K562 (cell line): ENCODE results near the gene PPP2R3B. TPM values are rescaled to one million over a fixed set of nuclear protein-coding genes. Genes with fewer than 3 reads are reported as not detected.

Experiments
- ATAC-seq: fragments of 200-7000 bp; cut with Tn5 transposase; 3 replicates; pipeline ENCODE4 v1.9.1; 2020; ENCODE audit warnings: moderate library complexity
- BruUV-seq: library from RNA; stranded (reverse); fragments of 400-500 nt; replicated peaks from 2 replicates; lab custom pipeline; 2021; lab: Mats Ljungman, UMichigan
- CTCF ChIA-PET: fragments of 300-600 bp; formaldehyde crosslinking; extraction: SDS; loops from one replicate; lab custom pipeline; 2021; ENCODE audit warnings: low intra/inter-chr PET ratio; lab: Yijun Ruan, JAX
- POLR2A ChIA-PET: fragments of 300-600, 350-650 bp; sonication (Branson Sonifier 250); formaldehyde crosslinking; extraction: SDS; loops from one replicate; lab custom pipeline; 2021; ENCODE audit warnings: antibody characterized with exemption, inconsistent platforms; lab: Yijun Ruan, JAX
- DNase-seq, 4 experiments: peaks; one replicate each; pipeline versions ENCODE4 v3.0.0 to v3.0.0-alpha.2; 2011 to 2018; ENCODE audit warnings: low spot score in 3 of 4, mixed read lengths in 3 of 4; ENCODE audit errors: extremely low read depth in 1 of 4
- FAIRE-seq: peaks from 2 replicates; lab custom pipeline; 2011; peaks lifted over from hg19 to GRCh38; lab: Jason Lieb, UNC
- H2AFZ ChIP-seq: 2 replicates; pipeline ENCODE4 v1.6.0; 2011; ENCODE audit warnings: low read depth, low read length, control low read depth, inconsistent platforms
- H3K27ac ChIP-seq: fragments of 200-600 bp; 3 replicates; pipeline ENCODE4 v1.8.0; 2011; ENCODE audit warnings: low read depth, mild to moderate bottlenecking, control low read depth, inconsistent platforms, low read length, moderate library complexity, mixed read lengths; ENCODE audit errors: extremely low read depth
- H3K27me3 ChIP-seq, 2 experiments: fragments of 300-600 bp in 1 of 2; 2 replicates in 1 of 2; 3 replicates in 1 of 2; pipeline versions ENCODE4 v1.6.0 to v1.8.0; 2011; ENCODE audit warnings: inconsistent platforms in 2 of 2, low read length in 2 of 2, mild to moderate bottlenecking in 1 of 2, mixed read lengths in 1 of 2, moderate library complexity in 1 of 2; ENCODE audit not compliant: control insufficient read depth in 2 of 2, insufficient read depth in 2 of 2
- H3K36me3 ChIP-seq: fragments of 300-600 bp; 3 replicates; pipeline ENCODE4 v1.8.0; 2011; ENCODE audit warnings: mild to moderate bottlenecking, low read length, inconsistent platforms; ENCODE audit not compliant: control insufficient read depth, insufficient read depth
- H3K4me1 ChIP-seq, 2 experiments: fragments of 200-600 bp in 1 of 2; replicated peaks in 1 of 2; 2 replicates in 1 of 2; 3 replicates in 1 of 2; pipeline versions ENCODE4 v1.5.1 to v1.8.0; 2011; ENCODE audit warnings: inconsistent platforms in 2 of 2, low read length in 2 of 2, mild to moderate bottlenecking in 1 of 2, mixed read lengths in 1 of 2, moderate library complexity in 1 of 2; ENCODE audit not compliant: control insufficient read depth in 2 of 2, insufficient read depth in 2 of 2
- H3K4me2 ChIP-seq: 2 replicates; pipeline ENCODE4 v1.6.1; 2011; ENCODE audit warnings: low read length, control low read depth, inconsistent platforms, mixed read lengths; ENCODE audit not compliant: insufficient read depth
- H3K4me3 ChIP-seq: fragments of 200-600 bp; sonication (generic), shearing (Covaris generic); 2 replicates; pipeline ENCODE4 v1.5.1; 2016; ENCODE audit warnings: control low read depth, inconsistent platforms
- H3K79me2 ChIP-seq: fragments of 200-600 bp; 3 replicates; pipeline ENCODE4 v1.8.0; 2011; ENCODE audit warnings: low read length, inconsistent platforms; ENCODE audit not compliant: control insufficient read depth, insufficient read depth
- H3K9ac ChIP-seq, 2 experiments: 2 replicates each; pipeline versions ENCODE4 v1.6.0 to v1.6.1; 2011; ENCODE audit warnings: low read depth in 2 of 2, low read length in 2 of 2, control low read depth in 1 of 2, inconsistent platforms in 1 of 2, mild to moderate bottlenecking in 1 of 2, mixed read lengths in 1 of 2; ENCODE audit not compliant: insufficient read depth in 1 of 2
- H3K9me1 ChIP-seq: one replicate; pipeline ENCODE4 v1.6.0; 2011; ENCODE audit warnings: inconsistent platforms, mild to moderate bottlenecking, low read length, moderate library complexity; ENCODE audit not compliant: control insufficient read depth, insufficient read depth
- H3K9me3 ChIP-seq: replicated peaks from 2 replicates; pipeline ENCODE4 v1.5.1; 2011; ENCODE audit warnings: low read depth, low read length, inconsistent platforms; ENCODE audit not compliant: control insufficient read depth, insufficient read depth
- H4K20me1 ChIP-seq: replicated peaks from 2 replicates; pipeline ENCODE4 v1.6.1; 2011; ENCODE audit warnings: low read length, inconsistent platforms, mixed read lengths; ENCODE audit not compliant: control insufficient read depth, insufficient read depth
- ASH1L ChIP-seq: fragments of 450-650 bp; IDR thresholded peaks from 2 replicates; pipeline ENCODE4 v1.6.1; 2018; ENCODE audit warnings: borderline replicate concordance, mild to moderate bottlenecking, low read depth; ENCODE audit not compliant: partially characterized antibody
- FOXJ2 ChIP-seq: fragments of 200-800 bp; sonication (Bioruptor generic); IDR thresholded peaks from 2 replicates; pipeline ENCODE4 v1.6.1; 2016; ENCODE audit warnings: missing genetic modification characterization, missing compliant biosample characterization
- GATAD2B ChIP-seq: fragments of 450-650 bp; IDR thresholded peaks from 2 replicates; pipeline ENCODE4 v1.6.1; 2017; ENCODE audit warnings: mild to moderate bottlenecking, borderline replicate concordance
- GTF2F1 ChIP-seq: IDR thresholded peaks from 2 replicates; pipeline ENCODE4 v1.6.1; 2011; ENCODE audit warnings: low read depth, low read length, improper control_type of control experiment
- HMGN3 ChIP-seq: IDR thresholded peaks from 2 replicates; pipeline ENCODE4 v1.6.1; 2011; ENCODE audit warnings: borderline replicate concordance, low read depth, mild to moderate bottlenecking, mixed read lengths, low read length; ENCODE audit not compliant: insufficient read length; ENCODE audit errors: extremely low read depth
- HOXB6 ChIP-seq: fragments of 250-450 bp; sonication (Bioruptor Pico); IDR thresholded peaks from 2 replicates; pipeline ENCODE4 v1.5.1; 2022; ENCODE audit warnings: mild to moderate bottlenecking, borderline replicate concordance
- JUN ChIP-seq, 2 experiments: sonication (generic) in 1 of 2; formaldehyde crosslinking in 1 of 2; IDR thresholded peaks; 2 replicates each; pipeline versions ENCODE4 v1.6.1 to v1.8.0; 2012 to 2022; ENCODE audit warnings: borderline replicate concordance in 2 of 2, mild to moderate bottlenecking in 2 of 2, improper control_type of control experiment in 1 of 2, low read depth in 1 of 2, low read length in 1 of 2, missing genetic modification reagents in 1 of 2
- MAFF ChIP-seq: IDR thresholded peaks from 2 replicates; pipeline ENCODE4 v1.6.1; 2012; ENCODE audit warnings: low read length, improper control_type of control experiment
- NBN ChIP-seq: fragments of 450-650 bp; IDR thresholded peaks from 2 replicates; pipeline ENCODE4 v1.6.1; 2016; ENCODE audit warnings: low read depth, mild to moderate bottlenecking
- NFE2L1 ChIP-seq: fragments of 450-650 bp; IDR thresholded peaks from 2 replicates; pipeline ENCODE4 v1.6.1; 2016; ENCODE audit warnings: missing genetic modification characterization, low read depth, mild to moderate bottlenecking, missing compliant biosample characterization, moderate library complexity, borderline replicate concordance
- PRPF4 ChIP-seq: fragments of 200-400 bp; formaldehyde crosslinking; IDR thresholded peaks from one replicate; pipeline ENCODE4 v1.6.1; 2017; ENCODE audit warnings: low read length, low read depth, mild to moderate bottlenecking; ENCODE audit not compliant: insufficient read depth, poor library complexity, severe bottlenecking
- SIN3A ChIP-seq, 2 experiments: fragments of 150-350 bp in 1 of 2; IDR thresholded peaks; 2 replicates each; pipeline ENCODE4 v1.6.1; 2011 to 2016; ENCODE audit warnings: borderline replicate concordance in 2 of 2, low read depth in 2 of 2, low read length in 2 of 2, mild to moderate bottlenecking in 2 of 2, moderate library complexity in 2 of 2; ENCODE audit not compliant: control insufficient read depth in 1 of 2
- TBP ChIP-seq: optimal IDR thresholded peaks from 2 replicates; pipeline ENCODE3; 2011; ENCODE audit warnings: low read depth, low read length, improper control_type of control experiment
- TCF7L2 ChIP-seq: fragments of 150-350 bp; IDR thresholded peaks from 2 replicates; pipeline ENCODE4 v1.6.1; 2016; ENCODE audit warnings: low read depth, mild to moderate bottlenecking, low read length, moderate library complexity
- ZNF175 ChIP-seq: fragments of 200-800 bp; sonication (Bioruptor generic); IDR thresholded peaks from 2 replicates; pipeline ENCODE4 v1.6.1; 2016; ENCODE audit warnings: low read depth, mild to moderate bottlenecking, missing genetic modification characterization, missing compliant biosample characterization
- ZNF3 ChIP-seq: fragments of 250-450 bp; sonication (Bioruptor Pico); IDR thresholded peaks from 2 replicates; pipeline ENCODE4 v1.5.0; 2021; ENCODE audit warnings: mild to moderate bottlenecking, moderate library complexity
- WGBS: fragments of 100-300 bp; shearing (Covaris generic); methylation state at CpG from one replicate; pipeline ENCODE4 v1.1.6; 2016; ENCODE audit warnings: low coverage, mixed read lengths; ENCODE audit not compliant: insufficient coverage; ENCODE audit errors: missing lambda C conversion rate; 5-methylcytosine and 5-hydroxymethylcytosine counted together
- in situ Hi-C: fragments of 300-500 bp; cut with MboI; formaldehyde crosslinking; loops from 4 replicates; pipeline ENCODE4 v1.15.0; 2018; ENCODE audit warnings: inconsistent platforms, mixed read lengths
- intact Hi-C: fragments of 100-400 bp; cut with micrococcal nuclease; formaldehyde crosslinking; loops from 2 replicates; pipeline ENCODE4 v1.14.2; 2022
- polyA plus RNA-seq, 8 experiments: library from polyadenylated mRNA; depleted of rRNA in 4 of 8; stranded (reverse) in 5 of 8; unstranded in 3 of 8; fragments of >200 nt; fragmentation: Nextera tagmentation in 2 of 8; fragmentation: Illumina TruSeq in 1 of 8; extraction: Ambion mirVana in 2 of 8; extraction: Trizol in 1 of 8; gene quantifications; 2 replicates each; pipeline versions ENCODE4 v1.2.1 to v1.2.3, GENCODE V29; 2011 to 2014; ENCODE audit warnings: inconsistent platforms in 1 of 8, missing spikeins in 1 of 8
- total RNA-seq, 7 experiments: library from RNA; depleted of rRNA in 6 of 7; stranded (reverse); fragments of >200 nt in 6 of 7; fragmentation: Illumina TruSeq in 2 of 7; extraction: Trizol in 2 of 7; gene quantifications; 2 replicates each; pipeline versions ENCODE4 v1.2.1 to v1.2.3, GENCODE V29; 2011 to 2021; ENCODE audit warnings: low replicate concordance in 1 of 7
- TF ChIP-seq, protein P1 (sequence below), 2 experiments: fragments of 450-650 bp; IDR thresholded peaks; 2 replicates each; pipeline ENCODE4 v1.6.1; 2016

The PPP2R3B gene
- total and polyA plus RNA-seq, 9 of the 15 experiments (the other 6 are each of a cell fraction or from before 2014, with no cell fraction given) = 0.04 to 18.2 (median 8.2) TPM; not detected in 1

DNA sequence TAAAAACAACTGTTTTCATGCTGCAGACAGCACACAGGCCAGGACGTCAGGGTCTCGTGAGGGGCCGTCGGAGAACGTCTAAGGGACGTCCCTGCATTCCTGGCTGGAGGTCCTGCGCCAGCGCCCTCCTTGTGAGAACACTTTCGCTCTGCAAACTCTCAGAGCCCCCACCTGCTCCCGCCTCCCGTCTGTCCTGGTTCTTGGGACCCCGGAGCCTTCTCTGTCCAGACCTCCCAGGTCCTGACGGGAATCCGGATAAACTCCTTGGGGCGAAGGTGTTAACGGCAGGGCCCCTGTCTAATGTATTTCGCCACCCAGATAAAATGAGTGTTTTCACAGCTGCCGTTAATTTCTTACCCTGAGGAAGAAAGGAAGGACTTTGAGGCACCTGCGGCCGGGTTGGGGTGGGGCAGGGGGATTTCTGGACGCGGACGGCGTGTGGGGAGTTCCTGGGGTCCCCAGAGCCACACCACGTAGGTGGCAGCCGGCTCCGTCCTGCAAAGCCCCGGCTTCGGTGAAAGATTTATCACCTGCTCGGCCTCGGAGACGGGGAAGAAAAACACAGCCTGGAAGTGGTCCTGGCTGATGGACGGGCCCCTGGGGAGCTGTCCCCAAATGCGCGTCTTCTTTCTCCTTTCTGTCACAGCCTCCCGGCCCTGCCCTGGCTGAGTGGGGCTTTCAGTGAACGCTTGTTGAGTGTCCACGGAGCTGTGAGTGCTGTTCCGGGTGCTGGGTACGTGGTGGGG is 35.1 kb upstream of the PPP2R3B start:
- H3K9me1 ChIP-seq = no peaks in the 10 kb centered on the region
- H2AFZ ChIP-seq = no peak overlapping the region
- ATAC-seq = no peak; the same call in 2 of the 3 replicates
- ChIA-PET POLR2A (no interaction called here), CTCF (no interaction called here)
- DNase-seq = no peak
- no peaks in the 10 kb centered on the region for H3K9me3 ChIP-seq
- no peaks in the 10 kb centered on the region for H3K79me2 ChIP-seq
- TF ChIP-seq ZNF3 (CRISPR knock-in tag) (no peak), FOXJ2 (no peak), MAFF (no peak), TCF7L2 (no peak), PRPF4 (no peak), ASH1L (no peak), NBN (no peak), HMGN3 (no peak), HOXB6 (CRISPR knock-in tag) (no peak), NFE2L1 (tag) (no peak), ZNF175 (CRISPR knock-in tag) (no peak), GTF2F1 (no peak), TBP (no peak), SIN3A (IDR thresholded peaks at IDR 0.05; ENCODE audit: borderline replicate concordance in 2 of 2, control insufficient read depth in 1 of 2, low read depth in 2 of 2, low read length in 2 of 2) (no peak), GATAD2B (no peak), JUN (IDR thresholded peaks at IDR 0.05; ENCODE audit: borderline replicate concordance, low read depth, low read length) (no peak), JUN (CRISPR knock-in tag; IDR thresholded peaks at IDR 0.05; ENCODE audit: borderline replicate concordance) (no peak)
- TF ChIP-seq, protein P1, sequence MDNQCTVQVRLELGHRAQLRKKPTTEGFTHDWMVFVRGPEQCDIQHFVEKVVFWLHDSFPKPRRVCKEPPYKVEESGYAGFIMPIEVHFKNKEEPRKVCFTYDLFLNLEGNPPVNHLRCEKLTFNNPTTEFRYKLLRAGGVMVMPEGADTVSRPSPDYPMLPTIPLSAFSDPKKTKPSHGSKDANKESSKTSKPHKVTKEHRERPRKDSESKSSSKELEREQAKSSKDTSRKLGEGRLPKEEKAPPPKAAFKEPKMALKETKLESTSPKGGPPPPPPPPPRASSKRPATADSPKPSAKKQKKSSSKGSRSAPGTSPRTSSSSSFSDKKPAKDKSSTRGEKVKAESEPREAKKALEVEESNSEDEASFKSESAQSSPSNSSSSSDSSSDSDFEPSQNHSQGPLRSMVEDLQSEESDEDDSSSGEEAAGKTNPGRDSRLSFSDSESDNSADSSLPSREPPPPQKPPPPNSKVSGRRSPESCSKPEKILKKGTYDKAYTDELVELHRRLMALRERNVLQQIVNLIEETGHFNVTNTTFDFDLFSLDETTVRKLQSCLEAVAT (IDR thresholded peaks at IDR 0.05) = no peak
- WGBS = 4% methylated on average over 28 of the region's 40 CpGs
- no TSS peak for BruUV-seq
- H3K9ac ChIP-seq = no peak overlapping the region
- no peaks in the 10 kb centered on the region for H3K36me3 ChIP-seq
- FAIRE-seq = no peak
- H4K20me1 ChIP-seq = no peaks in the 10 kb centered on the region
- intact Hi-C loops = no loop called here
- H3K4me1 ChIP-seq = peaks cover 0 to 11% of the 10 kb centered on the region in 2 experiments; a peak in 2 of 5 replicates
- no peak overlapping the region for H3K4me3 ChIP-seq
- H3K27me3 ChIP-seq = peaks cover 4 to 16% of the 10 kb centered on the region in 2 experiments; a peak in 3 of 5 replicates
- H3K27ac ChIP-seq = no peak overlapping the region
- in situ Hi-C loops = no loop called here
- H3K4me2 ChIP-seq = no peak overlapping the region
